ENCODE data around the gene PARD3.

The PARD3 gene

GRCh38 chr10:34627331-34627730, 187.8 kb downstream of the PARD3 start:
- CTCF ChIA-PET, result interaction anchor here (1.2 kb wide), 1 partner anchor 10 kb away, joined by 7 read pairs; no protein-coding TSS in a partner anchor
- POLR2A ChIA-PET, result no interaction called here
- no peak overlapping the region for H3K4me3 ChIP-seq (ENCODE audit: low read depth, low read length)
- no peak for DNase-seq (ENCODE audit: low read depth, low spot score)
- no peak for TF ChIP-seq CTCF (IDR thresholded peaks at IDR 0.05; ENCODE audit: insufficient read depth, low read length, missing control alignments)

GRCh38 chr10:34626158-34626880, 188.8 kb downstream of the PARD3 start:
- ChIA-PET CTCF (interaction anchor here (0.7 to 2.0 kb wide), 6 partner anchors 9 to 104 kb away, joined by 3 to 11 read pairs (median 4); no protein-coding TSS in a partner anchor), POLR2A (no interaction called here)
- H3K4me3 ChIP-seq (ENCODE audit: low read depth, low read length), result no peak overlapping the region
- no peak for TF ChIP-seq CTCF (IDR thresholded peaks at IDR 0.05; ENCODE audit: insufficient read depth, low read length, missing control alignments)
- DNase-seq (ENCODE audit: low read depth, low spot score), result no peak

- no peak for DNase-seq (ENCODE audit: low read depth, low spot score)
- ChIA-PET CTCF (interaction anchor here (1.3 to 2.6 kb wide), 3 partner anchors 11 to 14 kb away, joined by 3 to 11 read pairs (median 11); no protein-coding TSS in a partner anchor), POLR2A (interaction anchor here (0.5 kb wide), 1 partner anchor 30 kb away, joined by 4 read pairs; no protein-coding TSS in a partner anchor)
- H3K4me3 ChIP-seq (ENCODE audit: low read depth, low read length), result no peak overlapping the region
- no peak for TF ChIP-seq CTCF (IDR thresholded peaks at IDR 0.05; ENCODE audit: insufficient read depth, low read length, missing control alignments)
These were observed 190.6 kb downstream of the PARD3 start for GRCh38 chr10:34624323-34625153.

- no peak overlapping the region for H3K4me3 ChIP-seq (ENCODE audit: low read depth, low read length)
- no peak for DNase-seq (ENCODE audit: low read depth, low spot score)
- TF ChIP-seq CTCF (IDR thresholded peaks at IDR 0.05; ENCODE audit: insufficient read depth, low read length, missing control alignments), result no peak
- ChIA-PET POLR2A (no interaction called here), CTCF (interaction anchor here (1.6 to 2.6 kb wide), 2 partner anchors 14 to 15 kb away, joined by 5 to 11 read pairs; no protein-coding TSS in a partner anchor)
These were observed 192.2 kb downstream of the PARD3 start for GRCh38 chr10:34622945-34623344.

GRCh38 chr10:34618611-34619010, 196.5 kb downstream of the PARD3 start:
- TF ChIP-seq CTCF (IDR thresholded peaks at IDR 0.05; ENCODE audit: insufficient read depth, low read length, missing control alignments), result no peak
- H3K4me3 ChIP-seq (ENCODE audit: low read depth, low read length), result no peak overlapping the region
- no peak for DNase-seq (ENCODE audit: low read depth, low spot score)
- POLR2A ChIA-PET, result no interaction called here
- CTCF ChIA-PET, result interaction anchor here (0.6 to 3.0 kb wide), 7 partner anchors 8 to 1290 kb away, joined by 3 to 10 read pairs (median 4); no protein-coding TSS in a partner anchor

- DNase-seq (ENCODE audit: low read depth, low spot score), result no peak
- TF ChIP-seq CTCF (IDR thresholded peaks at IDR 0.05; ENCODE audit: insufficient read depth, low read length, missing control alignments), result no peak
- H3K4me3 ChIP-seq (ENCODE audit: low read depth, low read length), result no peak overlapping the region
- POLR2A ChIA-PET, result no interaction called here
- CTCF ChIA-PET, result interaction anchor here (3.0 kb wide), 1 partner anchor 22 kb away, joined by 10 read pairs; no protein-coding TSS in a partner anchor
These were observed 199.3 kb downstream of the PARD3 start for GRCh38 chr10:34615770-34616169.

Measured in AG04449 (cell line).